ENCODE results near the gene ADK.

DNA sequence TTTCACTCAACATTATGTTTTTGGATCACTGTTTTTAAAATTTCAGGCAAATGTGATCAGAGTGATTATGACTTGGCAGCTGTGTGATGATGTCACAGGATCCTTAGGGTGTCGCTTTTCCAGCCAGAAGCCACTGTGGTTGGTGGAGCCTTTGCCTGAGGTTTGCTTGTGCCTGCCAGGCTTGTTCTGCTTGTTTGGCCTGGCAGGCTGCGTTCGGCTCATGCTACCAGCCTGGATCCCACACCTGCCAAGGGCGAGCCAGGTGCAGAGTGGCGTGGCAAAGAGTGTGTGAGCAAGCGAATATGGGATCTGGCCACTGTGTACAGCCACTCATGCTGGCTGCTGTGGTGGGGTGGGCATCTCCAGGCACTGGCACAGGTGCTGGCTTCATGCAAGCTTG lies 55.7 kb downstream of the ADK start:
- TF ChIP-seq, protein P1, sequence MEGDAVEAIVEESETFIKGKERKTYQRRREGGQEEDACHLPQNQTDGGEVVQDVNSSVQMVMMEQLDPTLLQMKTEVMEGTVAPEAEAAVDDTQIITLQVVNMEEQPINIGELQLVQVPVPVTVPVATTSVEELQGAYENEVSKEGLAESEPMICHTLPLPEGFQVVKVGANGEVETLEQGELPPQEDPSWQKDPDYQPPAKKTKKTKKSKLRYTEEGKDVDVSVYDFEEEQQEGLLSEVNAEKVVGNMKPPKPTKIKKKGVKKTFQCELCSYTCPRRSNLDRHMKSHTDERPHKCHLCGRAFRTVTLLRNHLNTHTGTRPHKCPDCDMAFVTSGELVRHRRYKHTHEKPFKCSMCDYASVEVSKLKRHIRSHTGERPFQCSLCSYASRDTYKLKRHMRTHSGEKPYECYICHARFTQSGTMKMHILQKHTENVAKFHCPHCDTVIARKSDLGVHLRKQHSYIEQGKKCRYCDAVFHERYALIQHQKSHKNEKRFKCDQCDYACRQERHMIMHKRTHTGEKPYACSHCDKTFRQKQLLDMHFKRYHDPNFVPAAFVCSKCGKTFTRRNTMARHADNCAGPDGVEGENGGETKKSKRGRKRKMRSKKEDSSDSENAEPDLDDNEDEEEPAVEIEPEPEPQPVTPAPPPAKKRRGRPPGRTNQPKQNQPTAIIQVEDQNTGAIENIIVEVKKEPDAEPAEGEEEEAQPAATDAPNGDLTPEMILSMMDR (IDR thresholded peaks at IDR 0.05): no peak
- TF ChIP-seq POLR2A (IDR thresholded peaks at IDR 0.05): no peak

Measured in right lobe of liver (tissue), 4 donors.